ENCODE measurements around the gene TSHR. TPM values are rescaled to one million over a fixed set of nuclear protein-coding genes. Genes with fewer than 3 reads are reported as not detected.
A peak's percentile ranks its signal among the peaks of the same experiment; 100 is the strongest.
"Not testable (repeated sequence)": the region's sequence is repeated elsewhere in the genome, so short reads cannot be mapped to it uniquely, and the experiment has no call there.

Gene TSHR
- total RNA-seq, 1 experiment from 2014 or later: not detected

- DNase-seq (ENCODE audit: low read depth, low spot score): no peak
- in situ Hi-C loops (cut with HindIII; ENCODE audit: low pct_unique_long_range_greater_than_20kb, low sequenced_read_pairs): no loop called here
These were observed 10.4 kb upstream of the TSHR start for GRCh38 chr14:80944861-80945617.

- no peak for DNase-seq (ENCODE audit: low read depth, low spot score)
- in situ Hi-C loops (cut with HindIII; ENCODE audit: low pct_unique_long_range_greater_than_20kb, low sequenced_read_pairs): no loop called here
These were observed 9.2 kb upstream of the TSHR start for GRCh38 chr14:80946187-80946586.

- no peak for DNase-seq (ENCODE audit: low read depth, low spot score)
- in situ Hi-C loops (cut with HindIII; ENCODE audit: low pct_unique_long_range_greater_than_20kb, low sequenced_read_pairs): no loop called here
These were observed 8.6 kb upstream of the TSHR start for GRCh38 chr14:80946797-80947196.

GRCh38 chr14:80948291-80948690 is 7.1 kb upstream of the TSHR start:
- no peak for DNase-seq (ENCODE audit: low read depth, low spot score)
- in situ Hi-C loops (cut with HindIII; ENCODE audit: low pct_unique_long_range_greater_than_20kb, low sequenced_read_pairs): no loop called here

- no peak for DNase-seq (ENCODE audit: low read depth, low spot score)
- in situ Hi-C loops (cut with HindIII; ENCODE audit: low pct_unique_long_range_greater_than_20kb, low sequenced_read_pairs): no loop called here
These were observed 3.9 kb upstream of the TSHR start for GRCh38 chr14:80951491-80951890.

- DNase-seq (ENCODE audit: low read depth, low spot score); in situ Hi-C loops (cut with HindIII; ENCODE audit: low pct_unique_long_range_greater_than_20kb, low sequenced_read_pairs): not testable (repeated sequence)
These were observed 2.2 kb upstream of the TSHR start for GRCh38 chr14:80953211-80953610.

- peak; percentile 82 for DNase-seq (ENCODE audit: low read depth, low spot score)
- in situ Hi-C loops (cut with HindIII; ENCODE audit: low pct_unique_long_range_greater_than_20kb, low sequenced_read_pairs): no loop called here
These were observed 628 bp upstream of the TSHR start for GRCh38 chr14:80954687-80955299.

- in situ Hi-C loops (cut with HindIII; ENCODE audit: low pct_unique_long_range_greater_than_20kb, low sequenced_read_pairs): no loop called here
- no peak for DNase-seq (ENCODE audit: low read depth, low spot score)
These were observed 681 bp downstream of the TSHR start for GRCh38 chr14:80956102-80956501.

GRCh38 chr14:80956922-80957321 is 1.5 kb downstream of the TSHR start:
- in situ Hi-C loops (cut with HindIII; ENCODE audit: low pct_unique_long_range_greater_than_20kb, low sequenced_read_pairs): no loop called here
- no peak for DNase-seq (ENCODE audit: low read depth, low spot score)

GRCh38 chr14:80957613-80958012 is 2.2 kb downstream of the TSHR start:
- no peak for DNase-seq (ENCODE audit: low read depth, low spot score)
- in situ Hi-C loops (cut with HindIII; ENCODE audit: low pct_unique_long_range_greater_than_20kb, low sequenced_read_pairs): no loop called here

- in situ Hi-C loops (cut with HindIII; ENCODE audit: low pct_unique_long_range_greater_than_20kb, low sequenced_read_pairs): no loop called here
- no peak for DNase-seq (ENCODE audit: low read depth, low spot score)
These were observed 2.8 kb downstream of the TSHR start for GRCh38 chr14:80958226-80958625.

GRCh38 chr14:80958939-80959338 is 3.5 kb downstream of the TSHR start:
- in situ Hi-C loops (cut with HindIII; ENCODE audit: low pct_unique_long_range_greater_than_20kb, low sequenced_read_pairs): no loop called here
- no peak for DNase-seq (ENCODE audit: low read depth, low spot score)

- no peak for DNase-seq (ENCODE audit: low read depth, low spot score)
These were observed 4.1 kb downstream of the TSHR start for GRCh38 chr14:80959496-80959895.

GRCh38 chr14:80965037-80965436 is 9.6 kb downstream of the TSHR start:
- DNase-seq (ENCODE audit: low read depth, low spot score): no peak
- in situ Hi-C loops (cut with HindIII; ENCODE audit: low pct_unique_long_range_greater_than_20kb, low sequenced_read_pairs): no loop called here

More at GRCh38 chr14:80959496-80959895, 4.1 kb downstream of the TSHR start:
- in situ Hi-C loops (cut with HindIII; ENCODE audit: low pct_unique_long_range_greater_than_20kb, low sequenced_read_pairs): no loop called here

- DNase-seq (ENCODE audit: low read depth, low spot score): peak; percentile 18
- in situ Hi-C loops (cut with HindIII; ENCODE audit: low pct_unique_long_range_greater_than_20kb, low sequenced_read_pairs): no loop called here
These were observed 18.7 kb downstream of the TSHR start for GRCh38 chr14:80973931-80974641.

GRCh38 chr14:80974679-80975078 is 19.3 kb downstream of the TSHR start:
- in situ Hi-C loops (cut with HindIII; ENCODE audit: low pct_unique_long_range_greater_than_20kb, low sequenced_read_pairs): no loop called here
- no peak for DNase-seq (ENCODE audit: low read depth, low spot score)

- in situ Hi-C loops (cut with HindIII; ENCODE audit: low pct_unique_long_range_greater_than_20kb, low sequenced_read_pairs): no loop called here
These were observed 21.8 kb downstream of the TSHR start for GRCh38 chr14:80977221-80977620.

GRCh38 chr14:80978403-80978802 is 23.0 kb downstream of the TSHR start:
- DNase-seq (ENCODE audit: low read depth, low spot score): no peak
- in situ Hi-C loops (cut with HindIII; ENCODE audit: low pct_unique_long_range_greater_than_20kb, low sequenced_read_pairs): no loop called here

More at GRCh38 chr14:80977221-80977620, 21.8 kb downstream of the TSHR start:
- no peak for DNase-seq (ENCODE audit: low read depth, low spot score)

GRCh38 chr14:80979951-80980350 is 24.5 kb downstream of the TSHR start:
- DNase-seq (ENCODE audit: low read depth, low spot score): no peak
- in situ Hi-C loops (cut with HindIII; ENCODE audit: low pct_unique_long_range_greater_than_20kb, low sequenced_read_pairs): no loop called here

All from SK-MEL-5 (cell line).